Large intestine (tissue), 3 donors: ENCODE results near the gene ABHD13. TPM values are rescaled to one million over a fixed set of nuclear protein-coding genes. Genes with fewer than 3 reads are reported as not detected.
A peak's percentile ranks its signal among the peaks of the same experiment; 100 is the strongest.
"Not testable (repeated sequence)": the region's sequence is repeated elsewhere in the genome, so short reads cannot be mapped to it uniquely, and the experiment has no call there.

ENCODE experiments used
- DNase-seq, 2 donors: peaks; one replicate each; pipeline versions ENCODE4 v3.0.0 to v3.0.0-alpha.2; 2013
- H3K27ac ChIP-seq: one replicate; pipeline ENCODE4 v1.5.1; 2013; ENCODE audit warnings: low read length
- H3K27me3 ChIP-seq: 2 replicates; pipeline ENCODE4 v1.6.1; 2013; ENCODE audit warnings: low read length; ENCODE audit not compliant: control insufficient read depth, insufficient read depth
- H3K36me3 ChIP-seq: 2 replicates; pipeline ENCODE4 v1.6.1; 2013; ENCODE audit warnings: low read length; ENCODE audit not compliant: control insufficient read depth, insufficient read depth
- H3K4me1 ChIP-seq: one replicate; pipeline ENCODE4 v1.6.1; 2013; ENCODE audit warnings: low read length; ENCODE audit not compliant: control insufficient read depth, insufficient read depth
- H3K4me3 ChIP-seq: one replicate; pipeline ENCODE4 v1.5.1; 2013; ENCODE audit warnings: low read length
- H3K9me3 ChIP-seq: one replicate; pipeline ENCODE4 v1.6.1; 2013; ENCODE audit warnings: mild to moderate bottlenecking, low read depth, low read length, moderate library complexity; ENCODE audit not compliant: control insufficient read depth
- whole genome bisulfite sequencing: methylation state at CpG from one replicate; pipeline ENCODE4 v1.1.5; 2013; ENCODE audit warnings: low lambda C conversion rate; ENCODE audit not compliant: insufficient coverage; 5-methylcytosine and 5-hydroxymethylcytosine counted together
- polyA plus RNA-seq: library from polyadenylated mRNA; unstranded; fragments of 120-200 nt; gene quantifications from one replicate; pipeline ENCODE4 v1.2.1, GENCODE V29; 2013

Gene ABHD13
- polyA plus RNA-seq, 1 donor = 12.9 TPM

DNA sequence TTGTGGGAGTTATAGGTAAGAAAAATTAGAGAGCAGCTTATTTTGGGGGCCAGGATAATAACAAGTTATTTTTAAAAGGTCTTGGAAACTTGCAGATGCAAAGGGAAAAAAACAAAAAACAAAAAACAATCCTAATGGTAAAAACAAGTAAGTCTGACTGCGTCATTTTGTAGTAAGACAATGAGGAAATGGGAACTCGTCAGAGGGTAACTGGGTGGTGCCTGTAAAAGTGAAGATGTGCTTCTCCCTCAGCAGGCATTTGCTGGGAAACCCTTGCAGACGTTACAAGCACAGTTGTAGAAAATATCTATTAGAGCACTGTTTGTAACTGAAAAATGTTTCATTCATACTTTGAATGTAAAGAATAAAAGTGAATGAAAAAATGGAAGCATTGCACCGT, 49.2 kb downstream of the ABHD13 start:
- Histone ChIP-seq H3K9me3 (no peaks in the 10 kb centered on the region), H3K4me3 (no peak overlapping the region), H3K27me3 (no peaks in the 10 kb centered on the region), H3K36me3 (no peaks in the 10 kb centered on the region), H3K4me1 (peaks cover 4% of the 10 kb centered on the region), H3K27ac (no peak overlapping the region)
- 100% methylated on average over 2 of the region's 4 CpGs for WGBS
- DNase-seq = no peak

DNA sequence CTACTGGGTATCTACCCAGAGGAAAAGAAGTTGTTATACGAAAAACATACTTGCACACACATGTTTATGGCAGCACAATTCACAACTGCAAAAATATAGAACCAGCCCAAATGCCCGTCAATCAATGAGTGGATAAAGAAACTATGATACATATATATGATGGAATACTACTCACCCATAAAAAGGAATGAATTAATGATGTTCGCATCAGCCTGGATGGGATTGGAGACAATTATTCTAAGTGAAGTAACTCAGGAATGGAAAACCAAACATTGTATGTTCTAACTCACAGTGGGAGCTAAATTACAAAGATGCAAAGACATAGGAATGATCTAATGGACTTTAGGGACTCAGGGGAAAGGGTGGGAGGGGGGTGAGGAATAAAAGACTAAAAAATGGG, 49.7 kb downstream of the ABHD13 start:
- DNase-seq, H3K4me1 ChIP-seq, H3K4me3 ChIP-seq, H3K36me3 ChIP-seq, H3K9me3 ChIP-seq, H3K27ac ChIP-seq, H3K27me3 ChIP-seq: not testable (repeated sequence)
- WGBS = 100% methylated on average over 1 of the region's 3 CpGs

DNA sequence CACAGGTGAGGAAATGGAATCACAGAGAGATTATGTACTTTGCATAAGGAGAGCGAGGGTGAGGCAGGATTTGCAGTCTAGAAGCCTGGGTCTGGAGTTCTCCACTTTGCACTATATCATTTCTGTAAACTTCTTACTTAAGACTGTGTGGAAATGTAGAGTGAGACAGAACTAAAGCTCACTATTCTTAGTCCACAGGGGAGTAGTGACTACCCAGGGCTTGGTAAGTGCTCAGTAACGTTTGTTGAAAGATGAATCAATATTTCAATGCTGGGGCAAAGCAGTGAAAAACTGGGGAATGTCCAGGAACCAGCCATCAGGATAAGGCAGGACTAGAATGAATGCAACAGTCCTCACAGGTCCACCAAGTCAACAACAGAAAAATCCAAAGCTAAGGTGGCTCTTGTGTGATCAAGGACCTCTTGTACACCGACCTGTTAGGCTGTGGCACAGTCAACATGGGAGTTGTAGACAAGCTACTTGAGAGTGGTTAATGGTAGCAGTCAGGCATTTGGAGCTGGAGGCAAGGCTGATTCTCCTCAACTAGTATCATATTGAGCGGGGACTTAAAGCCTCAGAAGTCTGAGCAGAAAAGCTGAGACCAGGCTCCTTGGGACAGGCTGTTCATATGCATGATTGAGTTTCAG, 50.4 kb downstream of the ABHD13 start:
- Histone ChIP-seq H3K4me3 (no peak overlapping the region), H3K4me1 (peaks cover 4% of the 10 kb centered on the region), H3K27ac (no peak overlapping the region), H3K27me3 (no peaks in the 10 kb centered on the region), H3K36me3 (no peaks in the 10 kb centered on the region), H3K9me3 (no peaks in the 10 kb centered on the region)
- no CpG with 5 or more reads among the region's 4 CpGs for WGBS
- DNase-seq = no peak

DNA sequence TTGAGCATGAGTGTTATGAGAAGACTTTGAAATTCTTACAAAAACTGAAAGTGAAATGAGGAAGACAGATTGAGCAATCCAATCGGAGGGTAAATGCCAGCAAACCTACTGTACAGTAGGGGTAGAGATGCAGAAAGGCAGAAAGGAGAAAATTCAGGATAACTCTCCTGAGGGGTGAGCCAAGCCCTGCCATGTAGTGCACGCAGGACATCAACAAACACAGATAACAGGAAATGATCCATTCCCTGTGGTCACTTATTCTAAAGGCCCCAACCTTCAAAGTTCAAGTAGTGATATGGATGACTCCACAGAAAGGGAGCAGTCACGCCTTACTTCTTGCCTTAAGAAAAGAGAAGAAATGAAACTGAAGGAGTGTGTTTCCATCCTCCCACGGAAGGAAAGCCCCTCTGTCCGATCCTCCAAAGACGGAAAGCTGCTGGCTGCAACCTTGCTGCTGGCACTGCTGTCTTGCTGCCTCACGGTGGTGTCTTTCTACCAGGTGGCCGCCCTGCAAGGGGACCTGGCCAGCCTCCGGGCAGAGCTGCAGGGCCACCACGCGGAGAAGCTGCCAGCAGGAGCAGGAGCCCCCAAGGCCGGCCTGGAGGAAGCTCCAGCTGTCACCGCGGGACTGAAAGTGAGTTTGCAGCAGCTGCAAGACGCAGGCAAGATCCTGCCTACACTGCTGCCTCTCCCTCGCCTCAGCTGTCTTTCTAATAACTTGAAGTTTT, 51.6 kb downstream of the ABHD13 start, which contains the start of gene TNFSF13B:
TSS of gene TNFSF13B (plus strand) at position 118 of the 728 bp plus-strand sequence. CDS start at position 296, 178 bp downstream.
- no peak within 1 kb of the TSS for H3K27ac ChIP-seq
- peak within 1 kb of the TSS; percentile 27 for H3K4me3 ChIP-seq

DNA sequence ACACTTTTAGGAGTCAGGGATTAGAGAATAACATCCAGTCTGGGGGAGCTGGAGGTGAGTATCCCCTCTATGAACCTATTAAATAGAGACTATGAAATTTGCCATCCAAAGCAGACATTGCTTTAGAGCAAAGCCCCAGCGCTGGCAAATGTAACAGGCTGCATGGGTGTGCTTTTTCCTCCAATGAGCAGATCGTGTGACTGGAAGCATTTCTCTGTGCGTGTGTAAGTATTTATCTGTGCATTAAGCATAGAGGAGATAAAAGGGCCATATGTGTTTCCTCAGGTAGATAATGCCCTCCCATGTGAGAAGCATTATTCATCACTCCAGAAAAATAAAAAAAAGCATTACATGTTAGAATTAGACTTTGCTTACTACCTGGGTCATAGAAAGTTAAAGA, 52.2 kb downstream of the ABHD13 start:
- H3K27me3 ChIP-seq = no peaks in the 10 kb centered on the region
- no CpG with 5 or more reads among the region's 3 CpGs for WGBS
- no peaks in the 10 kb centered on the region for H3K36me3 ChIP-seq
- H3K4me1 ChIP-seq = peaks cover 4% of the 10 kb centered on the region
- H3K4me3 ChIP-seq = peak overlapping the region; percentile 27
- H3K27ac ChIP-seq = no peak overlapping the region
- no peaks in the 10 kb centered on the region for H3K9me3 ChIP-seq
- DNase-seq = peak in 1 of 2 donors; percentile 26

More for the DNA sequence above, 51.6 kb downstream of the ABHD13 start, which contains the start of gene TNFSF13B:
- H3K4me1 ChIP-seq = peaks cover 4% of the 10 kb centered on the region
- DNase-seq = peak; percentile 12 to 69
- H3K27me3 ChIP-seq = no peaks in the 10 kb centered on the region
- H3K36me3 ChIP-seq = no peaks in the 10 kb centered on the region
- H3K9me3 ChIP-seq = no peaks in the 10 kb centered on the region
- WGBS = 0% methylated on average over 1 of the region's 16 CpGs

DNA sequence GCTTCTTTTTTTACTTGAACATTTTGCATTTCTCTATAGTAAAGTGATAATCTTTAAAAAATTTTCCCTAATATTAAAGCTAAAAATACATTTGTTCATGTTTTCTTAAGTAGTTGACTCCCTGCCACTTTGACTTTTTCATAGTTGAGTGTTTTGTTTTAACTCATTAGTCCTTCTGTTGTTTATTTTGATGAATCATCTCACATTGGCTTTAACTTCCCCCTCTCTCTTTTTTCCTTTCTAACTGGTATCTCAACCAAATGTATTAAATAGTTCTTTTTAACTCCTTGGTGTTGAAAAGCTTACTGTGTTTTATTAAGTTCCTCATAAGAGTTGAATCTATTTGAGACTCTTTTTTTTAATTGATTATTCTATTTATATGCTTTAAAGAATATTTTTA, 54.1 kb downstream of the ABHD13 start:
- Histone ChIP-seq H3K27ac (no peak overlapping the region), H3K27me3 (no peaks in the 10 kb centered on the region), H3K4me3 (no peak overlapping the region), H3K4me1 (peaks cover 4% of the 10 kb centered on the region), H3K9me3 (no peaks in the 10 kb centered on the region), H3K36me3 (no peaks in the 10 kb centered on the region)
- no peak for DNase-seq

DNA sequence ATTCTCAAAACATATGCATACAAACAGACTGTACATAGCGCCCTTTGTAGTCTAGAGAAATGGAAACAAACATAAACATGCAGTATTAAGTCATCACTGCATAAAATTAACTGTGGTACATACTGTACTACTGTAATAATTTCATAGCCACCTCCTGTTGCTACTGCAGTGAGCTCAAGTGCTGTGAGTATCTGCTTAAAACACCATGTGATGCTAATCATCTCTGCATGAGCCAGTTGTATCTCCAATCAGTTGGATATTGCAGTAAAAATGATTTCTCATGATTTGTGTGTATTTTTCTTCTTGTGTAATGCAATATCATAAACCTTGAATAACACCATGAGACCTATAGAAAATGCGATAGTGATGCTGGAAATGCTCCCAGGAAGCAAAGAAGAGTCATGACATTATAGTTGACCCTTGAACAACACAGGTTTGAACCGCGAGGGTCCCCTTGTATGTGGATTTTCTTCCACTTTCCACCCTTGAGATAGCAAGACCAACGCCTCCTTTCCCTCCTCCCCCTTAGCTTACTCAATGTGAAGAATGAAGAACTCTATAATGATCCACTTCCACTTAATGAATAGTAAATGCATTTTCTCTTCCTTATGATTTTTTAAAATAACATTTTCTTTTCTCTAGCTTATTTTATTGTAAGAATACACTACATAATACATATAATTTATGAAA, 55.4 kb downstream of the ABHD13 start:
- no peak overlapping the region for H3K27ac ChIP-seq
- H3K4me3 ChIP-seq = no peak overlapping the region
- no peaks in the 10 kb centered on the region for H3K9me3 ChIP-seq
- no peaks in the 10 kb centered on the region for H3K27me3 ChIP-seq
- no peaks in the 10 kb centered on the region for H3K36me3 ChIP-seq
- WGBS = 100% methylated on average over 1 of the region's 5 CpGs
- DNase-seq = no peak
- peaks cover 4% of the 10 kb centered on the region for H3K4me1 ChIP-seq

DNA sequence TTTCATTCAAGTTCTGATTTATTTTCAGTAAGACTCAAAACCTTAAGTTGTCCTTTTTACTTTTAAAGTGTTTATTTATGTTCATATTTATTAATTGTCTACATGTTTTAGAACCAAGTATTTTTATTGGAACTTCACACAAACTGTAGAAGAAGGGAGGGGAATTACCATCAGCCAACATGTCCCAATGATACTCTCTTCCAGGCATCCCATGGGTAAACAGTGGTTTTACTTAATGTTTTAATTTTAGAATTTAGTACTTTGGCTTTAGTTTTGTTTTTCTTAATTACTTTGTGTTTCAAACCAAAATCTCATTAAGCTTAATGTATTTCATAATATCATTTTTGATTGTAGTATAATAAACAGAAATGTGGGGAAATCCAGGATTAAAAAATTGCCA, 56.5 kb downstream of the ABHD13 start:
- Histone ChIP-seq H3K4me3 (no peak overlapping the region), H3K9me3 (no peaks in the 10 kb centered on the region), H3K36me3 (no peaks in the 10 kb centered on the region), H3K27ac (no peak overlapping the region), H3K4me1 (no peaks in the 10 kb centered on the region), H3K27me3 (no peaks in the 10 kb centered on the region)
- no peak for DNase-seq

DNA sequence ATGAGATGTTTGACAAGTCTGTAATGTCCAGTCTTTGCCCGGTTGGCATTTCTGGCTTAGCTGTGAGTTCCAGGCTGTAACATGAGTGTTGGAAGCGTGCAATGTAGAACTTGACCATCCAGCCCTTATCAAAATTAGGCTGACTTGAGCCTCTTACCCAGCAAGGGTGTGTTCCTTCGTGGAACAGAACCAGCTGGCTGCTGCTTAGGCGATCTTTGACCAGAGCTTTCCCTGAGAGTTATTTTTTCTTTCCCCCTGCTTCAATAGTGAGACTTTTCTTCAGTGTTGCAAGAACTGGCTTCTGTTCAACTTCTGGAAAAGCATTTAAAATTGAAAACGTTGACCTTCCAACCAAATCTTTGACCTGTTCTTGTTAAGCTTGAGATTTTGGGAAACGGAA, 57.9 kb downstream of the ABHD13 start:
- WGBS = 90% methylated on average over 2 of the region's 6 CpGs
- DNase-seq = no peak

DNA sequence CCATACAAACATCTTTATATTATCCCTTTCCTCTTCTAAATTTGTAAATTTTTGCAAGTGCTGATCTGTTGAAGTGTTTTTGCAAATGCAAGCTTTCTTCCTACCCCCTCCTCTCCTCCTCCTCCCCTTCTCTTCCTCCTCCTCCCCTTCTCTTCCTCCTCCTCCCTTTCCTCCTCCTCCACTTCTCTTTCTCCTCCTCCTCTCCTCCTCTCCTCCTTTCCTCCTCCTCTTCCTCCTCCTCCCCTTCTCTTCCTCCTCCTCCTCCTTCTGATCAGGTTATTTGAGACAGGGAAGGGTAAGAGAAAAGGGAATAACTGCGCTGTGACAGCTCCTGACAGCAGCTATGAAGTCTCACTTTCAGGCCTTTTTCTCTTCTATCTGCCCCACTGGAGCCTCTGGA, 60.3 kb downstream of the ABHD13 start:
- Histone ChIP-seq H3K36me3 (no peaks in the 10 kb centered on the region), H3K4me3 (no peak overlapping the region), H3K27ac (no peak overlapping the region), H3K9me3 (no peaks in the 10 kb centered on the region), H3K27me3 (no peaks in the 10 kb centered on the region), H3K4me1 (no peaks in the 10 kb centered on the region)
- no CpG with 5 or more reads among the region's 1 CpG for WGBS
- DNase-seq = no peak

More for the DNA sequence above, 57.9 kb downstream of the ABHD13 start:
- Histone ChIP-seq H3K4me1 (no peaks in the 10 kb centered on the region), H3K36me3 (no peaks in the 10 kb centered on the region), H3K9me3 (no peaks in the 10 kb centered on the region), H3K4me3 (no peak overlapping the region), H3K27me3 (no peaks in the 10 kb centered on the region), H3K27ac (no peak overlapping the region)
